Stimulated activated CD4-positive, alpha-beta T cell treated with anti-CD3 and anti-CD28 coated beads, TNF-alpha, amount 100 ng/mL, for 24 hours (primary cell): ENCODE results near the gene CREB5.

Source experiments
- DNase-seq, 3 experiments: peaks; one replicate each; pipeline ENCODE4 v3.0.0-alpha.2; 2020; ENCODE audit warnings: low read depth in 3 of 3

CREB5 gene

DNA sequence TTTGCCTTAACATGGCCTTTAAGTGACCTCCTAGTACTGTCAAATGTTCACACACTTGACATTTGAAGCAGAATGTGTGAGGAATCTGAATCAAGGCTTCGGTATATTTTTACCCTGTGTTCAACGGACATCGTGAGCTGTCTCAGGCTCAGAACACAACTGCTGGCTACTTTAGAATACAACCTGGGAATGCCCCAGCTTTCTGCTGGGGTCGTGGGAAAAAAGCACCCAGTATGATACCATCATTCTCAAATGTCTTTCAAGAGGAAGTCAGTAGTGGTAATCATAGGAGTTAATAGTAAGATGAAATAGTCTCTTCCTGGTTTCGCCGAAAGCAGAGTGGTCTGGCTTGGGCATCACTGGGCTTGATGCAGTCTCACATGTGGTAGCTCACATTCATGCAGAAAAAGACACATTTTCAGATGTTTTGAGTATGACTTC, 67.2 kb downstream of the CREB5 start:
- no peak for DNase-seq

DNA sequence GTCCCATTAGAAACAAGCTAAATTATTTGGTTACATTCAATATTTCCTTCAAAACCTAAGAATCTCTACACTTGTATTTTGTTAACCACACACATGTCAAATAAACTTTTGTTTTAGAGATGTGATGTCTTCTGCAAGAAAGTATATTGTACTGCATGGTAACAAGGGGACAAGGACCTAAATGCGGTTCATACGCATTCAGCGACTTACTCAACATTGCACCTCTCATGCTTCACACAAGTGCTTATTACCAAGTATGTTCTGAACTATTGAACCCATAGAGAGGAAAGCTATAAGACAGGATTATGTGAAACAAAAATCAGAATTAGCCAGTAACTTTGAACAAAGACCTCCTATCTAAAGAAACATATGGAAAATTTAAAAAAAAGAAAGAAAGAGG, 68.3 kb downstream of the CREB5 start:
- DNase-seq, result no peak

DNA sequence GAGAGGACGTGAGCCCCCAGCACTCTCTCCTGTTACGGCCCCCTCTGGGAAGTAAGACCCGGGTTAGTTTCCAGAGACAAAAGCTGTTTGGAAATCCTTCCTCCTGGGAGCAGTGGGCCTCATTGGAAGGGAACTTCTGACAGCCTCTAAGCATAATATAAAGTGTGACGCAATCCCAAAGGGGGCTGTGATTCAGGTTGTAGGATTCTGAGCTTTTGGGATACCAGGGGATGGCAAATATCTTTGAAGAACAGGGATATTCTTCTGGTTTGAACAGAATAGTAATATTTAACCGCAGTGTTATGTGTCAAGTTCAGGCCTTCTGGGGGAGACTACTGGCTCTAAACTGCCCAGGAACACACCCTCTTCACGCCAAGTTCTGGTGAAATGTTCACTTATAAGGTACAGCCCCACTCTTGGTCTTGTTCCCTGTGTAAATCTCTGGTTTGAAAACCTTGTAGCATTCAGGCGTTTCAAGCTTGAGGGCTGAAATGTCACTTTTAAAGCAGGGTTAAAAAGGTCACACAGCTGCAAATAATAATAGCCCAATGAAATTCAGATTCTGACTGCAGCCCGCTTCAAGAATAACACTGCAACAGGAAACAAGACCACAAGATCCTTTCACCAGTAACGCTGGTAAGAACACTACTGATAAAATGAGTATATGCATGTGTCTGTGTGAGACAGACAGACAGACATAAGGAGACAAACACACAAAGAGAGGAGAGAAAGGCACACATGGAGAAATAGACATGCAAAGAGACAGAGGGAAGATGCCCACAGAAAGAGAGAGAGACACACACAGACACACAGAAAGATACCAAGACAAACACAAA, 69.0 kb downstream of the CREB5 start:
- DNase-seq, result no peak

DNA sequence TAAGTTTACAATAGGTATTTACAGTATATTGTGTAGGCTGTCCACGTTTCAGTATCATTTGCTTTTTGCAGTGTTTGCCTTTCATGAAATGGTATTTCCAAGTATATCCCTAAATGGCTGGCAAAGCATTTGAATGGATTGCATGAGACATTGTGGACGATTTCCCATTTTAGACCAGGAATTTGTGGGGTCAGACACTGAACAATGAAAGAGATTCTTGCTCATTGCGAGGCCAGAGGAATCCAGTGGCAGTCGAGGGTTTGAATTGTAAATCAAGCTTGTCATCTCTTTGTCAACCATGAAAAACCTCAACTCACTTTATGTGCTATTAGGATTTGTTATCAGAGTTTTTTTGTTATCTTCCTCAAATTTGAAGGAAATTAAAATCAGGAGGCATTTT, 70.8 kb downstream of the CREB5 start:
- no peak for DNase-seq

DNA sequence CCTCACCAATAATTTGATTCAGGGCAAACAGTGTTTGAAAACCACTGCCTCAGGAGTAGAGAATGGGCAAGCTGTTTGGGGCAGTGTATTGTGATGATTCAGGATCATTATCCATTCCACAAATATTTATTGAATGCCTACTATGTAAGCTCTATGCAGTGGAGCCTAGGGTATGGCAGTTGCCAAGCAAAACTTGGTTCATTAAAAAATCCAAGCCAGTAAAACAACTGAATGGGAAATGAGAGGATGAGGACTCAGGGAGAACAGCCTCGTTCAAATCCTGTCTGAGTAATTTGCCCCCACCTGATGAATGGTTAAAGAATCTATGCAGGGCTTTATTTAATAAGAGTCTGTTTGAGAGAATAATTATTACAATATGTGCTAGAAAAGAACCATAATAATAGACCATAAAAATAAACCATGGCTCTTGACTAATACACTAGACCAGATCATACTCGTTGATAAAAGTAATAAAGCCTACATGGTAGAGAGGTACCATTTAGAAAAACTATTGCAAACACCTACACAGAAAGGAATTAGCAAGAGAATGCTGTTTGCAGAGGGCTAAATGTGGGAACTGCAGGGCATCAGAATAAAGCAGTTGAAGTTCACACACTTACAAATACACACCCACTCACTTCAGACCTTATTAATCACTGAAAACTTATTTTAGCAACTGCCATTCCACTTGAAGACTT, 71.7 kb downstream of the CREB5 start:
- DNase-seq, result no peak

DNA sequence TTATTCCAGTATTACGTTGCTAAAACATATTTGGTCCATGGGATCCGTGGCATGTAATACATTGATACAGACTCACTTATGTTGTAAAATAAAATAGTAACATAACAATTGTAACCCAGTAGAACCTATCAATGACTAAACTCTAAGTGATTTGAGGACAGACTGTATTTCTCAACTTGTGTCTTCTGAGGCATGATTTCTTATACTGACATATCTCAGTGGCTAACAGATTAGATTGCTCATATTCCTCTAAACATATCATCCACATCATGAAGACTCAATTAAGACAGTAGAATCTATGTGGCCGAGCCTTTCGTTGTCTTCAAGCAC, 72.3 kb downstream of the CREB5 start:
- DNase-seq, result no peak

DNA sequence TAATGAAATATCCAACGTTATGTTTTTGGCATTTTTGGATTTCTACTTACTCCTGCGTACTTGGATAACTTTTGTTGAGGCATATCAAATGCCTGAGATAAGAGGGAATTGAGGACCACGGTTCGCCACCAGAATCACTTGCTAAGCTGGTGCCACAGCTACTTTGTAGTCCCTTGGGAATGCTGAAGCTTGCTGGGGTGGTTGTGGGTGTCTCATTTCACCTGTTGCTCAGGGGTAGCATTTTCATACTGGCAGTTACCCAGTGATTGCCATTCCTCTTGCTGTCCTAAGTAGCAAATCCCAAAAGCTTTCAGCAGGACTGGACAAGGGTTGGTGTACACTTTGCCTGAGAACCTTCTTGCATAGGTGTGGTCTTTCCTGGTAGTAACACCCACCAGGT, 75.2 kb downstream of the CREB5 start:
- DNase-seq, result no peak

DNA sequence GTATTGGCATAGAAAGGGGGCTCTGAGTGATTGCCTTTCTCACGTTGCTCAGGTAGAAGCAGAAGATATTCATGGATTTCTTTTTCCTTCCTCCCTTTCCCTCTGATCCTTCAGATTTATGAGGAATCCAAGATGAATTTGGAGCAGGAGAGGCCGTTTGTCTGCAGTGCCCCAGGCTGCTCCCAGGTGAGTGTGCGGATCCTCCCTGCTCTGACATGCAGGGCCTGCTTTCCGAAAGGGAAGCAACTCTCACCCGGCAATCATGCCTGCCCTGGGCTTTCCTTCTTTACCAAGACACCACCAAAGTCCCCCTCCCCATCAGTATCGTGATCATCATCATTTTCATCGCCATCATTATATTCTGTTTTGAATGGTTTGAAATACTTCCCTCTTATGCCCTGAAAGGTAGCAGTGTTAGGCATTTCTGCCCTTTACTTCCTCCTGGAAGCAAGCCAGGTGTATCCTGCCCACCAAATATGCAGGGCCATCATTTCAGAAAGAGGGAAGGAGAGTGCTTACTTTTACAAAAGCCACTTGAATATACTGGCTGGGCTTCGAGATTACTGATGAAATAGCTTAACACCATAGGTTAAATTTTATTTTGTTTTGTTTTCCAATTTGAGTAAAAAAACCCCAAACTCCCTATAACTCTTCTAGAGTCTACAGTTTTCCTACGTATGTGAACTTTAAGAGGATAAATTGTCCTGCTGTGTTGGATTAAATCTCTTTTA, 75.9 kb downstream of the CREB5 start:
- no peak for DNase-seq

DNA sequence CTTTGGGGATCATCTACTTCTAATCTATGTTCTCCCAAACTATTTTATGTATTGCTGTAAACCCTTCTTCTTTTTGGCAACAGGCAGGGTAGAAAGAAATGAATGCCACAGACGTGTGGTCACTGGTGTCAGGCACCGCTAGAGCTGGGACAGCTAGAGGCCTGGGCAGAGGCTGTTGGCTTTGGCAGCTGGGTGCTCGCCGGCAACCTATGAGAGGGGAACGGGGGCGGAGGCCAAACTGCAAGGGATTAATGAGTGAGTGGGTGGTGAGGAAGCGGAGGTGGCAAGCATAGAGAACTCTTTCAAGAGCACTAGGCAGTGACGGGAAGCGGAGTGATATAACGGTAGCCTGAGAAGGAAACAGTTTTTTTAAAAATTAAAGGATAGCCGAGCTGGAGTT, 78.5 kb downstream of the CREB5 start:
- DNase-seq, result no peak

DNA sequence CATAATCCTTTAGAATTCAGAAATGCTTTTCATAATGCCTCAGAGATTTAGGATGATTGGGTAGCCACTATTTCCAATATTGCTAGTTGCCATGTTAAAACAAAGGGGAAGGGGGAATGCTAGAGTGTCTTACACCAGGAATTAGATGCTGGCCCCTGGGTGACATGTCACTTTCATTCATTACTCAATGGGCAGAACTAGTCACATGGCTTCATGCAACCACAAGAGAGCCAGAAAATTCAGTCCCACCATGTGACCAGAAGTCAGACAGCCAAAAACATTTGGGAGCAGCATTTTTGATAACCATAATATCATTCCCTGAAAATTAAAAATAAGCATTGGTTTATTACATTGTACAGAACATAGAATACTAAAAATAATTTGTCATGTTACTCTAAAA, 81.2 kb downstream of the CREB5 start:
- DNase-seq, result no peak

DNA sequence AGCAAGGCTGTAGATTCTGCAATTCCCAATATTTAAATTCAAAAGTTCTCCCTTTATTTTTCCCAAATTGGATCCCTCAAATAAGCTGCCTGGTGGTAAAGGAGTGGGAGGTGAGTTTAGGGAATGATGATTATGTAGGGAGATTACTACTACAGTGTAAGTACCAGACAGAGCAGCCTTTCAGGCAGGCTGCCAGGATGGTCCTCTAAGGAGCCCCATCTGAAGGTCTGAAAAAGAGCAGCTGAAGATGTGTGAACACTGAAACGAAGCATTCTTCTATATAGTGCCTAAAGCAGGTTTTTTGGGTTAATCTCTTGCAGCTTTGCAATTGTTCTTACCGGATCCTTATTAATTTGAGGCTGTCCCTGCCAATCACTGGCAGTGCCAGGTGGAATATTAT, 84.7 kb downstream of the CREB5 start:
- DNase-seq, result no peak

DNA sequence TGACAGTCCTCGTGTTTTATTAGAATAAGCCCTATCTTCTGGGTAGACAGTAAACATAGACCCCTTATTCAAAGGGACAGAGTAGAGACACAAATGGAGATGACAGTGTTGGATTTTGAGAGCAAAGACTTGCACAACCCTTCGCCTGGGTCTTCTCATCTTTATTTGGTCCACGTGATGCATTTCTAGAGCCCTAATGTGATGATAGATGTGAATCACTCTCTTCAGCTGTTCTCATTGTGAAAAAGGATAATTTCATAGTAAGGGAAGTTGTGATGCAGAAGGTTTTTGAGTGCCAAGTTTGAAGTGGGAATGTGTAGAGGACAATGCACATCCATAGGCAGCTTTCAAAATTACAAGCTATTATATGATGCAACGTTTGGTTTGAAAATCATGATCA, 86.3 kb downstream of the CREB5 start:
- no peak for DNase-seq

DNA sequence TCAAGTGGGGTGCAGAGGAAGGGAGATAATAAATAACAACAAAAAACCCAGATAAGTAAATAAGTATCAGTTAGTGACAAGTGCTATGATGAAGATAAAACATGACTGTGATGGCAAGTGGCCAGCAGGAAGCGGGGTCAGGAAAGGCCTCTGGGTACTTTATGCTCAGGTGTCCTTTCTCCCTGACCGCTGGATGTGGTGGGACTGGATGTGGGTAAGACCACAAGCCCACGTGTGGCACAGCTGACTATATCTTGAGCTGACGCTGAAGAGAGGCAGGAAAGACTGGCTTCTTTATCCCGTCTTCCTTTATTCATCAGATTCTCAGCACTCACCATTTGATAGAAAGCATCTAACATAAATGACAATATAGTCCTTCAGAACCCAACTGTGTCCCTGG, 87.8 kb downstream of the CREB5 start:
- no peak for DNase-seq

DNA sequence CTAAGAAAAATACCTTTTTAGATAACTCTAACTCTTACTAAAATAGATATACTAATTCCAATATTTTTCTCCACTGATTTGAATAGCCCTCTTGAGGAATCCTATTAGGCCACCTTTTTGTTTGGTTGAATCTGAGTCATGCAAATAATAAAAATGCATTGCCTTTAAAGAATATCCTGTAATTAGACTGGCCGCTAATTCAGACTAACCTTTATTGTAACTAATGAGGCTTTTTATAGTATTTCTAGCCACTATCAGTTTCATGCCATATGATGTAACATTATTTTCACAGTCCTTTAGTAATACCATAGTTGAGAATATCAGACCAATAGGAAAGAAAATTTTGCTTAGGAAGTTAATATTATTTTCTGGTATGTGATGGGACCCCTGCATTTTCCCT, 90.1 kb downstream of the CREB5 start:
- DNase-seq, result no peak

DNA sequence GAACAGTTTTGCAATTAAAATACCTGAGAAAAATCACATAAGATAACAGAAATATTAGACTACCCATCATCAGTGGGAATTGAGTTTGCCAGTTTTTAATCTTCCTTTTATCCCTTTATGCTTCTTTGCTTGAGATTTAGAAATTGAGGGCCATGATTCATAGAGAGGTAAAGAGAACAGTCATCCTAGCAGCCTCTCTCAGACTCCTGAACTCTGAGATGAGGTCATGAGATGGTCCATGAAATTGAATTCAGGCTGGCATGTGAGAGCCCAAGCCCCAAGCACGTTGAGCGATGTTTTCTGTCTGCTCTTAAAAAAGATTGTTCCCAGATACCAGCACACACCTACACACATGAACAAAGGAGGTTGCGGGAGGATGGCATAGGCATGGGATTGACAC, 91.1 kb downstream of the CREB5 start:
- no peak for DNase-seq

DNA sequence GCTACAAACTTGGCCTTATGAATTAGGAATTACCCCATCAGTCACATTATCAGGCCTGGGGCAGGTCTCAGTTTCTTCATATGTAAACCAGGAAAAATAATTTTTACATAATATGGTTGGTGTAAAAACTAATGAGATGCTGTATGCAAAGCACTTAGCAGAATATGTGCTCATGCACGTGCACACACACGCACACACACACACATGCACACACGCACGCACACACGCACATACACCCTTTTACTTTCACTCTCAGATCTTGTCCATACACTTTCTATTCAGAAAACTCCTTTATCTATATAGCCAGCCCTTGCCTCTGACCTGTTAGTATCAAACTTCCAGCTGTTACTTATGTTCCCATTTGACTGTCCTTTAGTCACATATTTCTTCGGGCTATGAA, 92.7 kb downstream of the CREB5 start:
- DNase-seq, result no peak

DNA sequence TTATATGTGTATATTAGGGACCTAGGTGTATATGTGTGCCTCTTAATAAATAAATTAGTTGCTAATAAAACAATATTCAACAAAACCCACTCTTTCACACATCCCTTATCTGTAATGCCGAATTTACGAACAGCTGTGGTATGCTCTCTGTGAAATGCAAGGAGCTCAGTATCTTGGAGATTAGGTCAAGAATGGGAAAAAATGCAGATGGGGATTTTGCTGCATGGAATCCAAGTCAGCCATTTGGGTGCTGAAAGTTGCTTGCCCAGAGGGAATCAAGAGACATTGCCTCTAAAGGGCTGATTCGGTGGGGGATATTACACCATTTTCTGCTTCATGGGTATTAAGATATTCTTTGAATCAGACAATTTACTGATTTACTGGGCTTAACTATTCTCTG, 93.5 kb downstream of the CREB5 start:
- no peak for DNase-seq

DNA sequence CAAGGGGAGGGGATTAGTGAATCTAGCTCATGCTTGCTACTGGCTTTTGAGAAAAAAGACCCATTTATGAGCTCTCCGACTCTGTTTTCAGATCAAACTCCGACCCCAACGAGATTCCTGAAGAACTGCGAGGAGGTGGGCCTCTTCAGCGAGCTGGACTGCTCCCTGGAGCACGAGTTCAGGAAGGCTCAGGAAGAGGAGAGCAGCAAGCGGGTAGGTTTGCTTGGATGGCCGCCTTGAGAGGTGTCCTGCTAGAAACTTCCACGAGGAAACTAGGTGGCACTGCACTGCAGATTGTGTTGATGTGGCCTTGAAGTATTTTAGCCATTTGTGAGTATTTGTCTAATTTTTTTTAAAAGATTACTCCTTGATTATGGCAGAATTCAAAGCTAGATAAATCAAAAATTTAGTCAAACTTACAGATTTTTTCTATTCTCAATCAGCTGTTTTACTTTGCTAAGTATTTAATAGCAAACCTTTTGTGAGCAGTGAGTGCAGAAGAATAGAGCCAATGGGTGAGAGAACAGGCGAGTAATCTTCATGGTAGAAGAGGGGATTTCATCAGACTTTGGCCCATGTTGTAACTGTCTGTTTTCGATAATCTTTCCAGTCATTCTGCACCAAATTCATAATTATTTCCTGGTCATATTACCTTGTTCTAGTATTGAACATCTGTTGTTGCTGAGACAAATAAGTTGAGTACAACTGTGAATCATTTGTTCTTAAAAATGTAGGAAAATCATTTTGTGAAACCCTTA, 95.4 kb downstream of the CREB5 start:
- no peak for DNase-seq

DNA sequence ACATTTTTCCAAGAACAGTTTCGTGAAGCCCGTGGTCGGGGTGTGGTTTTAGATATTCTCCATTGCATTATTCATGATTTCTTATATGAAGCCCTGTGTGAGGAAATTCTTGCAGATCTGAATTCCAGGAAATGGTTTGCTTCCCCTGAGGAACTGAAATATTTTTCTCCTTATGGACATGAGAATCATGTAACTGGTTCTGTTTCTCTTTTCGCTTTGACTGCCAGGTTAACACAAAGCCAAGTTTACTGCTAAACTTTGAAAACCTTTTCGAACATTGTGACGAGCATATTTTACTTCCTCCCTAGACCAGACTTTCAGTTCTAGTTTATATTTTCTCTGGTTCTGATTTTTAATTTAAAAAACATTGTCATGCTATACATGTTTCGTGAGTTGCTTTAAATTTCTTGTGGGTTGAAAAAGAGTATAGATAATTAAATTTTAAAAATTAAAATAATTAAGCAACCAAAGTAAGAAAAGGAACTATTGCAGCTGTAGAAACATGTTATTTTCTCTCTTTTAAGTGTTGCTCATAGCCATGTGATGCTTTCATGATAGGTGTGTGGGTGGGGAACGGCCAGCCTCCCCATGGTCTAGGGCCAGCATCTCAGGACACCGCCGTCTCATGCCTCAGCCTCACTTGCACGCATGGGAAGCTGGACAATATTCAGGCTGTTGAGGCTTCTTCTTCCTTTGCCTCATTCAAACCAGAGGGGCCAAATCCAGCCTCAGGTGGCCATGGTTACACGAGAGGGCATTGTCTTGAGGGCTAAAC, 97.1 kb downstream of the CREB5 start:
- no peak for DNase-seq

DNA sequence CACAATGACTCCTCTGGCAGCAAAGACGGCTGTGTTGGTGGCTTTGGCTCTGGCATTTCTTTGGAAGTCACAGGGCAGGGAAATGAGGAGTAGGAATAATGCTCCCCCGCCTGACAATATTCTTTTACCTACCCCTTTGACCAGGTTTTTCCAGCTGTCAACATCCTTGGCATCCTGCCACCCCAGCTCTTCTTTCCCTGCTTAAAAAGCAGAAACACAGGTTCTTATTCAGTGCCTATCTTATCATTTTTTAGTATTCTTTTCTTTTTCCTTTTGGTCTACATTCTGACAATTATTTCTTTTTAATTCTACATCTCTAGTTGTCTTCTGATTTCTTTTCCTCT, 97.7 kb downstream of the CREB5 start:
- no peak for DNase-seq

DNA sequence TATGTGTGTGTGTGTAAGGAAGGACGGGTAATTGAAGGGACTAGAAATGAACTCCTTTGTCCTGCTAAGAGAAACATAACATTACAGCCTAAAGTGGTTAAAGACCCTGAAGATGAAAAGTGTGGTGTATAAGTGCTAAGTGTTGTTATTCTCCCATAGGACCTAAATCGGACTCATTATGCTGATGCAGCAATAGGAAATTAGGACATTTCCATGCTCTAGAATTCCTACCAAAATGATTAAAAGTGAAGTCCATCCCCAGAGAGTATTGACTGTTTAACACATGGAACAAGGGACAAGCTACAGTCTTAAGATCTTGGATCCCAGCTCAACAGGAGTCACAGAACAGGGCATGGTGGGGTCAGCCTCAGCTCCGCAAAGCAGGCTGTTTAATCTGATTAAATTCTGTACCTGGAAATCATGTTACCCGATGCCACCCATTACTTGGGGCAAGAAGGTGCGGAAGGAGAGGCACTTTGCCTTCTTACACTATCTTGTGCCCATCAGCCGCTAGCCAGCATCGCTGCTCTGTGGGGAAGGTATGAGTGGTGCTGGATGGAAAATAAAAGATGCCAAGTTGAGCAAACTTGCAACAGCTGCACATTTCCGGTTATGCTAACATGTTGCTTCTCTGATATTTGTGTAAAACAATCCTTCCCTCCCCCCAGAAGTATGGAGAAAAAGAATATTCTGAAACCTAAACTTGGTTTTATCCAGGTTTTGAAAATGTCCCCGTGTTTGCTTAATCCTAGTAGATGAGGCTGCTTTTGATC, 100.5 kb downstream of the CREB5 start:
- DNase-seq, result no peak
